SHP77 treated with DMSO at 0.1 percent for 48 hours (cell line): Measurements from ENCODE around the gene FAHD2A.
"Not testable (repeated sequence)": the region's sequence is repeated elsewhere in the genome, so short reads cannot be mapped to it uniquely, and the experiment has no call there.

Source experiments
- DNase-seq: peaks from one replicate; lab custom pipeline; 2025; lab: John Stamatoyannopoulos, UW

The FAHD2A gene

GRCh38 chr2:95376311-95377215, 25.9 kb upstream of the FAHD2A start:
- DNase-seq: no peak

DNA sequence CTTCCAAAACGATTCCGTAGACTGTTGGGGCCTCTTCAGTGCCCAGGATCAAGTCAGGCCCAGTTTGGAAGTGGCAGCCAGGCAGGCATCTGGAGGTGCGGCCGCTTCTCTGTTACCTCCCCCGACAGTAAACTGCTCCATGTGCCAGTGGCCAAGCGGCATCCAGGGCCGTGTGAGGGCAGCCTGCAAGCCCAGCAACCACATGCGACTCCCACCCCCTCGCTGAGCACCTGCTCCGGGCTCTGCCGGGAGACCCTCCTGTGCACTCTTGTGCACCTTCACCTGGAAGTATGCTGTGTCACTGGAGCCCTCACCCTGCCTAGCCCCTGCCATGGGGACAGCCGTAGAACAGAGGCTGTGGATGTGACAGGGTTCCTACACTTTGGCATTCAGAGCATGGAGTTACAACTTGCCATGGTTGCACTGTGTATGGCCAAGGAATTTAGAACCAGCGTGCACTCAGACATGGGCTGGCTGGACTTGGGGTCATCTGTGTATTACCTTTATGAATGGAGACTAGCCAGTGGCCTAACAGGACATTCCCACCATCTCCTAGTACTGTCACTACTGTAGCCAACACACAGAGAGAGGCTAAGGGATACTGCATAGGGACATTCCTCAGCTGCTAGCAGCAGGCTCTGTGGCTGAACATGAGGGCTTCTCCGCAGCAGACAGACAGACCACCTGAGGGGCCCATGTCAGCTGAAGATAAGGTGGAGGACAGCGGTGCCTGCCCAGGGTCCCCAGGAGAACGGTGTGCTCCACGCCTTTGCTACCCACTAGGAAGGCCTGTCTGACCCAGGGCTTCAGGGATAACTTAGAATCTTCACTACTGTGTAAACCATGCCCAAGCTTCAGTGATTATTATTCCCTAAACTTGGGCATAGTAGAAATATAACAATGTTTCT, 25.0 kb upstream of the FAHD2A start:
- no peak for DNase-seq

DNA sequence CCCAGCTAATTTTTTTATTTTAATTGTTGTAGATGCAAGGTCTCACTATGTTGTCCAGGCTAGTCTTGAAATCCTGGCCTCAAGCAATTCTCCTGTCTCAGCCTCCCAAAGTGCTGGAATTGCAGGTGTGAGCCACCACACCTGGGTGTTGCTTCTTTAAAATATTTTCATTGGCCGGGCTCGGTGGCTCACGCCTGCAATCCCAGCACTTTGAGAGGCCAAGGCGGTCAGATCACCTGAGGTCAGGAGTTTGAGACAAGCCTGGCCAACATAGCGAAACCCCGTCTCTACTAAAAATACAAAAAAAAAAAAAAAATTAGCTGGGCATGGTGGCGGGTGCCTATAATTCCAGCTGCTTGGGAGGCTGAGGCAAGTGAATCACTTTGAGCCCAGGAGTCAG, 24.2 kb upstream of the FAHD2A start:
- DNase-seq: not testable (repeated sequence)

DNA sequence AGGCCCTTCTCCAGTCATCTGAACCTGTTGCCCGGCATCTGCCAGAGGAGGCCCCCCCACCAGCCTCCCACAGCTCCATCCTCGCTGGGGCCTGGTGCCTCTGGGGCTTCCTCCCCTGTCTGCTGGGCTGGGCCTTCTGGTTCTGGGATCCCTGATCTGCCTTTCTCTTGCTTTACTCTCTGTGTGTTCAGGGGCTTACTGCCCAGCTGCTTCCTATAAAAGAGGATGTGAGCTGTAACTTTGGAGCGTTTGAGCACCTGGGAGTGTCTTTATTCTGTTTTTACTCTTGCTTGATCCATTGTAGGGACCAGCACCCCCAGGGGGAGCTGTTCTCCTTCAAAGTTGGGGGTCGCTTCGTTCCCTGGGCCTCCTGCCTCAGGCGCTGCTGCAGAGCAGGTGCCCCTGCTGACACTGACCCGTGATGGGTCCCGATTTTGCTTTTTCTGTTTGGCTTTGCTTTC, 23.1 kb upstream of the FAHD2A start:
- DNase-seq: no peak

- DNase-seq: no peak
These were observed 22.2 kb upstream of the FAHD2A start for GRCh38 chr2:95380280-95380679.

- no peak for DNase-seq
These were observed 21.8 kb upstream of the FAHD2A start for GRCh38 chr2:95380731-95381130.

- no peak for DNase-seq
These were observed 21.0 kb upstream of the FAHD2A start for GRCh38 chr2:95381212-95382191.

- DNase-seq: no peak
These were observed 20.3 kb upstream of the FAHD2A start for GRCh38 chr2:95382192-95382591.

DNA sequence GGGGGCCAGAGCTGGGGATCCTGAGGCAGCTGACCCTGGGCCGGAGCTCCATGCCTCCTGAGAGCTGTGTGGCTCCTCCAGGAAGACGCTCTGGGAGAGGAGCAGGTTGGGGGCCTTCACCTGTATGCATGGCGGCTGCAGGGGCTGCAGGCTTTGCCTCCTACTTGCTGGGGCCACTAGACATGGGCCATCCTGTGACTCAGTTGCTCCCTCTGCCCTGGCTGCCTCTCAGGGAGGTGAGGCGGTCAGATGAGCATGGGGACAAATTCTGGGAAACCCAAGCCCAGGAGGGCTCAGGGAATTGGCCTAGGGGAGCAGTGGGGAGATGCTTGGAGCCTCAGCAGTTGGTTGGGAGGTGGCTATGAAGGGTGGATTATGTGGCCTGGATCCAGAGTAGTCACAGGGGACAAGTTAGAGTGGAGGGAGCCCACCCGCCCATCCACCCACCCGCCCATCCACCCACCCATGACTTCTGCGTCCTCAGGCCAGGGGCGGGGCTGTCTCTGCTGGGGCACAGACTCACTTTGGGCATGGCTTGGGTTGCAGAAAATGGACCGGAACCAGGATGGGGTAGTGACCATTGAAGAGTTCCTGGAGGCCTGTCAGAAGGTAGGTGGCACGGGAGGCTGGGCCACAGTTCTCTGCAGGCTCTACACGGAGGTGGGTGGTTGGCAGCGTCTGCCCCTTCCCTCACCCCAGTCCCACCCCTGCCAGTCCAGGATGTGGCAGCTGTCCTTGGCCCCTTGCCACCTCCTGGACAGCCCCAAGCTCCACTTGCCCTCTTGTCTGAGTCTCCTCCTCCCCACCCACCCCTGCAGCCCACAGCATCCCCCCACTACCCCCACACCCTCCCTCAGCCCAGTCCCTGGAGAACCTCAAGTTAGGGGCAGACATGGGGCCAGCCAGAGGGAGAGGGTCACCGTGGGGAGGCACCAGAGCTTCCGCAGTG, 19.5 kb upstream of the FAHD2A start:
- no peak for DNase-seq

DNA sequence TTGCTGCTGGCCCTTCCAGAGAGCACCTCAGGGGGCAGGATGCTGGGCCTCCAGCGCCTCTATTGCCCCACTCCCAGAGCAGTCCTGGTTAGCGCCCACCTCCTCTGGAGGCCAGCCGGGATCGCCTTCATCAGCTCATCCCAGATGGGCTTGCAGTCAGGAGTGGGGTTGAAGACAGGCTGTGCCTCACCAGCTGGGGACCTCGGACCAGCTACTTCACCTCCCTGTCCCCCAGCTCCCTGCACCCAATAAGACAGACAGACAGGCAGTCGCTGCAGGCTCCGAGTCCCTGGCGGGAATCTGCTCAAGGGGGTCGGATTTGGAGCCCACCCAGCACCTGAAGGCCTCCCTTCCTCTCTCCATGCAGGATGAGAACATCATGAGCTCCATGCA, 18.9 kb upstream of the FAHD2A start:
- DNase-seq: no peak

- no peak for DNase-seq
These were observed 17.5 kb upstream of the FAHD2A start for GRCh38 chr2:95384854-95385569.

DNA sequence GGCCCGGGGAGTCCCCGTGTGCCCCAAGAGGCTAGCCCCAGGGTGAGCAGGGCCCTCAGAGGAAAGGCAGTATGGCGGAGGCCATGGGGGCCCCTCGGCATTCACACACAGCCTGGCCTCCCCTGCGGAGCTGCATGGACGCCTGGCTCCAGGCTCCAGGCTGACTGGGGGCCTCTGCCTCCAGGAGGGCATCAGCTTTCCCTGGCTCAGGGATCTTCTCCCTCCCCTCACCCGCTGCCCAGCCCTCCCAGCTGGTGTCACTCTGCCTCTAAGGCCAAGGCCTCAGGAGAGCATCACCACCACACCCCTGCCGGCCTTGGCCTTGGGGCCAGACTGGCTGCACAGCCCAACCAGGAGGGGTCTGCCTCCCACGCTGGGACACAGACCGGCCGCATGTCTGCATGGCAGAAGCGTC, 16.9 kb upstream of the FAHD2A start:
- DNase-seq: no peak

DNA sequence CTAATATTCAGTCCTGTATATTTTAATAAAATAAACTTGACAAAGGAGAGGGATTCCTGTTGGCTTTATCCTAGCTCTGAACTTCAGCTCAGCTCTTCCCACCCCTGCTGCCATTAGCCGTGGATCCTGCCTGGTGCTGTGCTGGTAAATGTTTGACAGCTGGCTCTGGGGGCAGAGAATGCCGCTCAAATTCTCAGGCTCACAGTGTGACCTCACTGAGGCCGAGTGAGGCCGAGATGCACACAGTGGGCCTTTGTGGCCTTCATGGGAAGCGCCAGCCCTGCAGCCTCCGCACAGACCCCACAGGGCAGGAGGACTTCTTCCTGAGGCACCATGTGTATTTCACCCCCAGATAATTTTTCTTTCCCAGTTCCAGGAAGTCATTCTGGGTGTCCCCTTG, 16.5 kb upstream of the FAHD2A start:
- DNase-seq: no peak

GRCh38 chr2:95387358-95387757, 15.2 kb upstream of the FAHD2A start:
- DNase-seq: no peak

- no peak for DNase-seq
These were observed 14.3 kb upstream of the FAHD2A start for GRCh38 chr2:95388091-95388692.

GRCh38 chr2:95388856-95389244, 13.7 kb upstream of the FAHD2A start:
- DNase-seq: no peak

GRCh38 chr2:95389245-95390119, 13.0 kb upstream of the FAHD2A start:
- no peak for DNase-seq

- no peak for DNase-seq
These were observed 12.1 kb upstream of the FAHD2A start for GRCh38 chr2:95390272-95390880.
